Measurements from ENCODE around the gene CDH4. TPM values are rescaled to one million over a fixed set of nuclear protein-coding genes. Genes with fewer than 3 reads are reported as not detected.

The CDH4 gene
- total RNA-seq, 1 donor from 2014 or later = not detected

DNA sequence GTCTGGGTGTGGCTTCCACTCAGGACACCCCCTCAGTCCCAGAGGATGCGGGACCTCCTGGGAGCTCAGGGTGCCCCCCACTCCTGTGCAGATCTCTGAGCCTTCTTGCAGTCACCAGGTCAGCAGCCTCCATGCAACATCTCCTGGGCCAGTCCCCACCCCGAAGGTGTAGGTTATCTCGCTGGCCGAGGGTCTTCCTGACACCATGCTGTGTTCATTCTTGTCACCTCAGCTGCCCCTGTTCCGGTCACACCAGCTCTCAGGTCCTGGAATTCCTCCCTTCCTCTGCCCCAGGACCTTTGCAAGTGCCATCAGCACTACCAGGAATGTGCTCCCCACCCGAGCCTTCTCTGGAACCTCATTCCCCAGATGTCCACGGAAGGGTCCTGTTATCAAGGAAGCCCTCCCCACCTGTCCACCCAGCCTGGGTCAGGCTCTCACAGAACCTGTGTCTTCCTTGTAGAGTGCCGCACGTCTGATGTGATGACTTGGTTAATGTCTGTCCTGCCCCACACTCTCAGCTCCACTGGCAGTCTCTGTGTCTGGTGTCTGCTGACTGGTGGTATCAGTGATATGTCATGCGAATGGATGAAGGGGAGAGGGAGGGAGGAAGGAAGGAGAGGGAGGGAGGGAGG lies 484.1 kb downstream of the CDH4 start:
- DNase-seq (ENCODE audit: low spot score) = no peak
- intact Hi-C loops (cut with DNase I) = no loop called here

DNA sequence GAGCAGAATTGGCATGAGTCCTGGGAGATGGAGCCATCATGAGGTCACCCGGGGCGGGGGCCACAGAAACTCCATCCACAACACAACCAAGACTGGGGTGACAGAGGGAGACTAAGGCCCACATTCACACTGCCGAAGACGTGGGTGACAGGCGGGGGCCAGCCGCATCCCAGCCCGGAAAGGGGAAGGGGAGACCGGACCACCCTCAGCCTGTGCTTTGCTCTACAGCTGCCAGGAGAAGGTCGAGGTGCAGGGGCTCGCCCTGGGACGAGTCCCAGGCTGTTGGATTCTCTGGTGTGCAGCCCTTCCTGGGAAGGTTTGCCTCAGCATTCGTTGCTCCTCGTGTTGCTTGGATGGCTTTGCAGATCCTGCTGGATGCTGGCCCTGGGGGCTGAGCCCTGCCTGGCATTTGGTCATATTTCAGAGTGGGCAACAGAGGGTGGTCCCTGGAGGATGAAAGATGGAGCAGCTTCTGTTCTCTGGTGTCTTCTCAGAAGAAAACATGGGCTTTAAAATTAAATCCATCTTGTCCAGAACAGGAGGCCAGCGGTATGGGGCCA lies 484.8 kb downstream of the CDH4 start:
- intact Hi-C loops (cut with DNase I) = no loop called here
- DNase-seq (ENCODE audit: low spot score) = no peak

DNA sequence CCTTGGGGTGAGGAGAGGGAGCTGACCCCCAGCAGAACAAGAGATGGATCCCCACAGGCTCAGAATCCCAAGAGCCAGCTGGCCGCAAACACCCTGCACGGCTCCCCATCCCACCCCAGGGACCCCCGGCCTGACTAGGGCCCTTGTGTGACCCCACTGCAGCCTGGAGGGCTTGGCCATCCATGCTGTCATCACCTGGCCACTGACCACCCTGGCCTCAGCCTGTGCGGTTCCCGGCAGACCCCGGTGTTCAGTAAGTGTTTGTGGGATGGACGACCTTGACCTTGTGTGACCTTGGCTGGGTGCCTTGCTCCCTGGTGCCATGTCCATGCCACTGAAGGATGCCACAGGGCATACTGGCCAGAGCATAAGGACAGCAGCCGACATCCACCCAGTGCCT lies 485.3 kb downstream of the CDH4 start:
- DNase-seq (ENCODE audit: low spot score) = no peak
- intact Hi-C loops (cut with DNase I) = no loop called here

DNA sequence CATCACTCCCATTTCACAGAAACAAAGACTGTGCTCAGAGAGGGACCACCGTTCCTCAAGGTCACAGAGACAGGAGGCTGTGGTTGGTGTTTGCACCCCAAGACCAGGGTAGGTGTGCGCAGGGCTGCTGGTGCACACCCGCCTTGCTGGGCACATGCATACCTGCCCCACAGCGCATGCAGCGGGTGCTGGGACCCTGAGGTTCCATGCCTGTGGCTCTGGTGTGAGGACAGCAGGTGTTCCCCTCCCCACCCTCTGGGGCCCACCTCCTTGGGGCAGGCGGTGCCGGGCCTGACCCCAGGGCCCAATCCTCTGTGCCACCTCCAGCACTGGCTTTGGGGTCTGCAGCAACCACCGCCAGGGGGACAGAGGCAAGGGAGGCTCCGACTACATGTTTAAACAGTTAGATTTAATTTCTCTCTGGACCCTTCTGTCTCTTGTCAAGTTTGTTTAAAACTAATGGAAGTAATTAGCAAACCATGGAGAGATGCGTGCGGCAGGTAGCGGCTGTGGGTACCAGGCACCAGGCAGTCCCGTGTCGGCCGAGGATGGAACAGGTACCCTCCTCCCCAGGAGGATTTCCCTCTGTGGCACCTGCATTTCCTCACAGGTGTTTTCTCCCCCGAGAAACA lies 485.9 kb downstream of the CDH4 start:
- DNase-seq (ENCODE audit: low spot score) = no peak
- intact Hi-C loops (cut with DNase I) = no loop called here

GRCh38 chr20:61738601-61739069 lies 486.6 kb downstream of the CDH4 start:
- intact Hi-C loops (cut with DNase I) = no loop called here
- DNase-seq (ENCODE audit: low spot score) = no peak

- intact Hi-C loops (cut with DNase I) = no loop called here
- DNase-seq (ENCODE audit: low spot score) = no peak
Observed at GRCh38 chr20:61739086-61739831, 487.2 kb downstream of the CDH4 start.

DNA sequence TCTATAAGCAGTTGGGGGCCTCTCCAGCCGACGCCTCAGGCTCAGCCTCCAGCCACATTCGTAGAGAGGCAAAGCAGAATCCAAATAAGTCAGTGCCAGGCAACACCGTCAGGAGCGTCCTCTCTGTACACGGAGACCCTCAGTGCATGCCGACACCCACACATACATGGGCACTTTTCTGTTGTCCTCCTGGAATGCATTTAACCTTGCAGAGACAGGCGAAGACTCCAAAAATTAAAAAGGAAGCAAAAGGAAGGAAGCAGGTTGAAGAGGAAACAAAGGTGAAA lies 487.7 kb downstream of the CDH4 start:
- intact Hi-C loops (cut with DNase I) = no loop called here
- no peak for DNase-seq (ENCODE audit: low spot score)

- DNase-seq (ENCODE audit: low spot score) = no peak
- intact Hi-C loops (cut with DNase I) = no loop called here
Observed at GRCh38 chr20:61742097-61742825, 490.2 kb downstream of the CDH4 start.

GRCh38 chr20:61743606-61744005 lies 491.5 kb downstream of the CDH4 start:
- no peak for DNase-seq (ENCODE audit: low spot score)
- intact Hi-C loops (cut with DNase I) = no loop called here

GRCh38 chr20:61744691-61745396 lies 492.8 kb downstream of the CDH4 start:
- intact Hi-C loops (cut with DNase I) = no loop called here
- DNase-seq (ENCODE audit: low spot score) = no peak

DNA sequence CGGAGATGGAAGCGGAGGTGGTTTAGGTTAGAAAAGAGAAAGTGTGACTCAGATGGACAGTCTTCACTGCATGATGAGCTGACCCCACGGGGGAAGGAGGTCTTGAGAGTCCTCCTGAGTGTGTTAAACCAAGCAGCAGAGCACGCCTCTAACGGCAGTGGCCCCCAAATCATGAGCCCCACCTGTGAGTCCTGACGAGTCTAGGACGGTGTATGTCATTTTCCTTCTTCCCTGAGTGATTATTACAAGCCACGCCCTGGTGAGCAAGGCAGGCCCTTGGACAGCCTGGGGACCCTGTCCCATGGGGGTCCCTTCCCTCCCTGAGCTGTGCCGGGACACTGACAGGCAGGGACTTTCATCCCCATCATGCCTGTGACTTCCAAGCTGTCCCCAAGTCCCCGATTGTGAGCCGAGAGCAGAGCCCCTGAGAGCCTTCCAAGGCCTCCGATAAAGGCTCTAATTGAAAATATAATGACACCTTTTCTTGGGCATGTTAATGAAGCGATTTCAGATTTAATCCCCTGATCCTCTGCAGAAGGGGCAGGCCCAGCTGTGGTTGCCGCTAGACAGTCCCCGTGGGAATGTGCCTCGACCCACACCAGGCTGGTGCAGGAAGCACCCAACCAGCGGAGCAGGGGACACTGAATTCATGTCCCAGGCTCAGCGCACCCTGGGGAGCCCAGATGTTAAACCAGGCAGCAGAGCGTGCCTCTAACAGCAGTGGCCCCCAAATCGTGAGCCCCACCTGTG lies 493.5 kb downstream of the CDH4 start:
- no peak for DNase-seq (ENCODE audit: low spot score)

DNA sequence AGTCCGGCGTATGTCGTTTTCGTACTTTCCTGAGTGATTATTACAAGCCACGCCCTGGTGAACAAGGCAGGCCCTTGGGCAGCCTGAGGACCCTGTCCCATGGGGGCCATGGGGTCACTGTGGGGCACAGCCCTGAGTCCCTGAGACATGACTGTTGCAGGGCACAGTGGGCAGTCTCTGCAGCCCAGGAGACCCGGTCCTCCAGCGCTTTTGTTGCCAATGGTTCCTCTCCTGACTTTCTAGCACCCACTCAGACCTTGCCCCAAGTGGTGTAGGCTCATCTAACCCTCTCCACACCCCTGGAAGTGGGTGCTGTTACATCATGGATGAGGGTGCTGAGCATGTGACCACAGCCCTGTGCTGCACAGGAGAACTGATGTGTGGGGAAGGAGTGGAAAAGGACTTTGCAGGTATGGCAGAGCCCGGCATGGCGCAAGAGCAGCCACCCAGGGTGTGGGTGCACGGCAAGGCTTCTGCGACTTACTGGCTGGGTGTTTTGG lies 494.1 kb downstream of the CDH4 start:
- DNase-seq (ENCODE audit: low spot score) = no peak
- intact Hi-C loops (cut with DNase I) = no loop called here

More for the DNA sequence above, 493.5 kb downstream of the CDH4 start:
- intact Hi-C loops (cut with DNase I) = no loop called here

GRCh38 chr20:61746781-61747180 lies 494.7 kb downstream of the CDH4 start:
- no peak for DNase-seq (ENCODE audit: low spot score)
- intact Hi-C loops (cut with DNase I) = no loop called here

GRCh38 chr20:61748376-61748775 lies 496.3 kb downstream of the CDH4 start:
- intact Hi-C loops (cut with DNase I) = no loop called here
- DNase-seq (ENCODE audit: low spot score) = no peak

- DNase-seq (ENCODE audit: low spot score) = no peak
- intact Hi-C loops (cut with DNase I) = no loop called here
Observed at GRCh38 chr20:61749406-61750075, 497.5 kb downstream of the CDH4 start.

DNA sequence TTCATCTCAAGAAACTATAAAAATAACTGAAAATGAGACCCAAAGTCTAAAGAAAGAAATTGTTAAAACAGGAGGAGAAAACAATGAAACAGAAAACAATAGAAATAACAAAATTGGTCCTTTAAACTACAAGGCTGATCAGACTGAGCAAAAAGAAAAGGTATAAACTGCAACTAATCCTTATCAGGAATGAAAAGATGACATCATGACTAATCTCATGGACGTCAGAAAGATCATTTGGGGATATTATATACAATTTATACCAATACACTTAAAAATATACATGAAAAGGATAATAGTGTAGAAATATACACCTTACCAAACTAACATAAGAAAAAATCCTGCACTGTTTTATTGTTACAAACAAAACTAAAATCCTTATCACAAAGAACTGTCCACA lies 498.0 kb downstream of the CDH4 start:
- no peak for DNase-seq (ENCODE audit: low spot score)
- intact Hi-C loops (cut with DNase I) = no loop called here

DNA sequence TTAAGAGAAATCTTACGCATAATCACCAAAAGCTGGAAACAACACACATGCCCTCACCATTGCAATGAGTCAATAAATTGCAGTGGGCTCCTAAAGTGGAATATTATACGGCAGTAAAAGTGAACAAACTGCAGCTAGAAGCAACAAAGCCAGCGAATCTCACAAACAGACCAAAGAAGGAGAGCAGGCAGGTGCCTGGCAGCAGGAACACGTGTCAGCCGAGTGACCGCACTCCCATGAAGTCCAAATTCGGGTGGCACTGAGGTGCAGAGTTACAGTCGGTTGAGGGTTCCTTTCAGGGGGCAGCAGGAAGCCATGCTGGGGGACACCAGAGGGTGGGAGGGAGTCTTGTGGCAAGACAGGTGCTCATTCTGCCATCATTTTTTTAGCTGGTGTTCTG lies 500.5 kb downstream of the CDH4 start:
- DNase-seq (ENCODE audit: low spot score) = no peak
- intact Hi-C loops (cut with DNase I) = no loop called here

- no peak for DNase-seq (ENCODE audit: low spot score)
- intact Hi-C loops (cut with DNase I) = no loop called here
Observed at GRCh38 chr20:61753316-61753942, 501.4 kb downstream of the CDH4 start.
